Liver (tissue), 9 donors: ENCODE measurements around the gene PMM2. TPM values are rescaled to one million over a fixed set of nuclear protein-coding genes. Genes with fewer than 3 reads are reported as not detected.

Experiments
- DNase-seq: peaks from one replicate; pipeline ENCODE4 v3.0.0-alpha.2; 2017; ENCODE audit warnings: low spot score
- H3K27ac ChIP-seq, 2 donors: one replicate each; pipeline ENCODE4 v1.7.0; 2013; ENCODE audit warnings: inconsistent platforms in 2 of 2, low read length in 2 of 2, control low read depth in 1 of 2, low read depth in 1 of 2, mild to moderate bottlenecking in 1 of 2
- H3K27me3 ChIP-seq, 4 donors: one replicate each; pipeline versions ENCODE4 v1.6.1 to v1.7.0; 2013; ENCODE audit warnings: low read length in 3 of 4, inconsistent platforms in 1 of 4, mild to moderate bottlenecking in 1 of 4, moderate library complexity in 1 of 4; ENCODE audit not compliant: control insufficient read depth in 4 of 4, insufficient read depth in 4 of 4
- H3K36me3 ChIP-seq, 4 donors: one replicate each; pipeline versions ENCODE4 v1.6.1 to v1.7.0; 2013; ENCODE audit warnings: low read length in 3 of 4, mild to moderate bottlenecking in 3 of 4, low read depth in 1 of 4, moderate library complexity in 1 of 4; ENCODE audit not compliant: control insufficient read depth in 4 of 4, insufficient read depth in 3 of 4
- H3K4me1 ChIP-seq, 4 donors: one replicate each; pipeline versions ENCODE4 v1.6.1 to v1.7.0; 2013; ENCODE audit warnings: low read length in 3 of 4, mild to moderate bottlenecking in 3 of 4, moderate library complexity in 1 of 4; ENCODE audit not compliant: control insufficient read depth in 4 of 4, insufficient read depth in 4 of 4
- H3K4me3 ChIP-seq, 3 donors: one replicate each; pipeline versions ENCODE4 v1.6.1 to v1.7.0; 2013; ENCODE audit warnings: low read length in 3 of 3, control low read depth in 1 of 3, low read depth in 1 of 3, mild to moderate bottlenecking in 1 of 3
- H3K9ac ChIP-seq, 2 donors: one replicate each; pipeline ENCODE4 v1.7.0; 2013; ENCODE audit warnings: low read length in 2 of 2, mild to moderate bottlenecking in 2 of 2, moderate library complexity in 2 of 2, control low read depth in 1 of 2, low read depth in 1 of 2
- H3K9me3 ChIP-seq, 4 donors: one replicate each; pipeline versions ENCODE4 v1.6.1 to v1.7.0; 2013; ENCODE audit warnings: low read length in 3 of 4; ENCODE audit not compliant: control insufficient read depth in 4 of 4
- CTCF ChIP-seq: fragments of 150-350 bp; IDR thresholded peaks from 2 replicates; pipeline ENCODE4 v1.5.1; 2017; ENCODE audit warnings: improper control_type of control experiment, low read depth, low read length; ENCODE audit not compliant: missing input control
- GABPA ChIP-seq, 2 donors: IDR thresholded peaks in 1 of 2; conservative IDR thresholded peaks in 1 of 2; 2 replicates each; pipeline ENCODE4 v1.6.1; 2016; ENCODE audit warnings: antibody characterized with exemption in 2 of 2, mild to moderate bottlenecking in 1 of 2, moderate library complexity in 1 of 2
- HNF4A ChIP-seq, 2 donors: conservative IDR thresholded peaks; 2 replicates each; pipeline ENCODE4 v1.6.1; 2016; ENCODE audit warnings: antibody characterized with exemption in 2 of 2, mild to moderate bottlenecking in 2 of 2
- HNF4G ChIP-seq: IDR thresholded peaks from 2 replicates; pipeline ENCODE4 v1.6.1; 2016; ENCODE audit warnings: antibody characterized with exemption
- NR2F2 ChIP-seq: IDR thresholded peaks from 2 replicates; pipeline ENCODE4 v1.6.1; 2016; ENCODE audit warnings: antibody characterized with exemption
- RAD21 ChIP-seq, 2 donors: IDR thresholded peaks; 2 replicates each; pipeline ENCODE4 v1.6.1; 2016; ENCODE audit warnings: antibody characterized with exemption in 2 of 2, mild to moderate bottlenecking in 2 of 2
- REST ChIP-seq: IDR thresholded peaks from 2 replicates; pipeline ENCODE4 v1.6.1; 2016; ENCODE audit warnings: antibody characterized with exemption, mild to moderate bottlenecking
- RXRA ChIP-seq, 2 donors: IDR thresholded peaks; 2 replicates each; pipeline ENCODE4 v1.6.1; 2017 to 2018; ENCODE audit warnings: antibody characterized with exemption in 2 of 2, mild to moderate bottlenecking in 1 of 2
- SP1 ChIP-seq: IDR thresholded peaks from 2 replicates; pipeline ENCODE4 v1.6.1; 2018; ENCODE audit warnings: antibody characterized with exemption, mild to moderate bottlenecking
- YY1 ChIP-seq: IDR thresholded peaks from 2 replicates; pipeline ENCODE4 v1.6.1; 2016; ENCODE audit warnings: antibody characterized with exemption, mild to moderate bottlenecking
- ZBTB33 ChIP-seq: IDR thresholded peaks from 2 replicates; pipeline ENCODE4 v1.6.1; 2016; ENCODE audit warnings: antibody characterized with exemption
- WGBS: extraction: QIAGEN DNeasy Blood & Tissue Kit; methylation state at CpG from one replicate; pipeline ENCODE4 v1.1.7; 2013; 5-methylcytosine and 5-hydroxymethylcytosine counted together
- polyA plus RNA-seq, 2 donors: library from polyadenylated mRNA; stranded (reverse) in 1 of 2; unstranded in 1 of 2; fragments of 200-250 nt in 1 of 2; fragments of >200 nt in 1 of 2; fragmentation: Nextera tagmentation in 1 of 2; extraction: Ambion mirVana in 1 of 2; gene quantifications; one replicate each; pipeline versions ENCODE4 v1.2.1 to v1.2.3, GENCODE V29; 2013 to 2015
- total RNA-seq, 2 donors: library from RNA; depleted of rRNA; stranded (reverse); fragments of >200 nt; gene quantifications; one replicate each; pipeline ENCODE4 v1.2.3, GENCODE V29; 2014
- donor health status: healthy.
- donor health status: healthy.
- donor health status: healthy.
- donor health status: healthy.
- donor health status: healthy.

The PMM2 gene
- total and polyA plus RNA-seq, 4 donors = 6.8 to 38.9 (median 30.0) TPM

GRCh38 chr16:8826278-8826879, 28.7 kb downstream of the PMM2 start:
- no peak overlapping the region for H3K9ac ChIP-seq
- H3K4me1 ChIP-seq = no peaks in the 10 kb centered on the region
- no peaks in the 10 kb centered on the region for H3K27me3 ChIP-seq
- no peak overlapping the region for H3K4me3 ChIP-seq
- whole genome bisulfite sequencing = 94% methylated on average over 3 of the region's 3 CpGs
- H3K9me3 ChIP-seq = no peaks in the 10 kb centered on the region
- no peak for DNase-seq
- peaks cover 8 to 30% (median 11%) of the 10 kb centered on the region in 4 donors for H3K36me3 ChIP-seq
- no peak for TF ChIP-seq HNF4A (conservative IDR thresholded peaks at IDR 0.05)
- TF ChIP-seq ZBTB33 = no peak
- no peak for TF ChIP-seq NR2F2
- no peak for TF ChIP-seq REST
- no peak for TF ChIP-seq RAD21 (IDR thresholded peaks at IDR 0.05)
- TF ChIP-seq HNF4G = no peak
- no peak overlapping the region for H3K27ac ChIP-seq

- no peaks in the 10 kb centered on the region for H3K27me3 ChIP-seq
- no peak for TF ChIP-seq RXRA (IDR thresholded peaks at IDR 0.05)
- TF ChIP-seq CTCF = no peak
- TF ChIP-seq YY1 = no peak
- TF ChIP-seq GABPA (IDR thresholded peaks at IDR 0.05 in 1 of 2, conservative IDR thresholded peaks at IDR 0.05 in 1 of 2) = no peak
- TF ChIP-seq SP1 = no peak
- H3K4me1 ChIP-seq = no peaks in the 10 kb centered on the region
- 98% methylated on average over 8 of the region's 8 CpGs for WGBS
- no peak overlapping the region for H3K9ac ChIP-seq
- H3K9me3 ChIP-seq = no peaks in the 10 kb centered on the region
- no peak overlapping the region for H3K27ac ChIP-seq
- H3K4me3 ChIP-seq = no peak overlapping the region
- DNase-seq = no peak
- peaks cover 8 to 30% (median 14%) of the 10 kb centered on the region in 4 donors for H3K36me3 ChIP-seq
Observed at GRCh38 chr16:8828541-8829165, 31.0 kb downstream of the PMM2 start.
